Thyroid gland (tissue), 4 donors: ENCODE data around the gene MATN1. TPM values are rescaled to one million over a fixed set of nuclear protein-coding genes. Genes with fewer than 3 reads are reported as not detected.
A peak's percentile ranks its signal among the peaks of the same experiment; 100 is the strongest.

Source experiments
- DNase-seq, 2 donors: peaks; one replicate each; pipeline ENCODE4 v3.0.0-alpha.2; 2019
- H3K27ac ChIP-seq, 3 donors: fragments of 200-600 bp; sonication (generic); 1 replicate in 2 of 3; 2 replicates in 1 of 3; pipeline ENCODE4 v1.5.1; 2016 to 2019; ENCODE audit warnings: mild to moderate bottlenecking in 1 of 3, moderate library complexity in 1 of 3
- H3K27me3 ChIP-seq: fragments of 200-600 bp; sonication (generic); one replicate; pipeline ENCODE4 v1.5.1; 2019
- H3K36me3 ChIP-seq, 2 donors: fragments of 200-600 bp; sonication (generic); one replicate each; pipeline ENCODE4 v1.5.1; 2016 to 2019
- H3K4me1 ChIP-seq, 2 donors: fragments of 200-600 bp; sonication (generic); one replicate each; pipeline ENCODE4 v1.5.1; 2017 to 2019
- H3K4me3 ChIP-seq, 3 donors: fragments of 200-600 bp; sonication (generic); replicated peaks in 1 of 3; 1 replicate in 2 of 3; 2 replicates in 1 of 3; pipeline ENCODE4 v1.5.1; 2016; ENCODE audit warnings: mild to moderate bottlenecking in 1 of 3
- H3K9me3 ChIP-seq: fragments of 200-600 bp; sonication (generic); one replicate; pipeline ENCODE4 v1.5.1; 2017
- CTCF ChIP-seq, 6 experiments: fragments of 200-600 bp in 3 of 6; fragments of 450-650 bp in 3 of 6; sonication (generic) in 3 of 6; IDR thresholded peaks; one replicate each; pipeline ENCODE4 v1.5.1; 2016 to 2019; ENCODE audit warnings: antibody characterized with exemption in 6 of 6, mild to moderate bottlenecking in 2 of 6, inconsistent platforms in 1 of 6, moderate library complexity in 1 of 6
- POLR2A ChIP-seq, 2 donors: fragments of 450-650 bp; IDR thresholded peaks; one replicate each; pipeline ENCODE4 v1.6.1; 2017; ENCODE audit warnings: antibody characterized with exemption in 2 of 2, mild to moderate bottlenecking in 2 of 2, moderate library complexity in 1 of 2
- WGBS, 2 donors: methylation state at CpG; one replicate each; pipeline ENCODE4 v1.1.5; 2017; 5-methylcytosine and 5-hydroxymethylcytosine counted together
- intact Hi-C: fragments of 100-400 bp; cut with DNase I; formaldehyde crosslinking; loops from one replicate; pipeline ENCODE4 v1.15.1; 2023
- total RNA-seq, 4 donors: library from RNA; depleted of rRNA; stranded (reverse); fragments of >200 nt; gene quantifications; one replicate each; pipeline ENCODE4 v1.2.3, GENCODE V29; 2016

The MATN1 gene
- total RNA-seq, 4 donors from 2014 or later: 0.45 to 3.0 TPM; not detected in 2

- no peak for TF ChIP-seq POLR2A (IDR thresholded peaks at IDR 0.05)
- no peak for TF ChIP-seq CTCF (IDR thresholded peaks at IDR 0.05)
- Histone ChIP-seq H3K9me3 (no peaks in the 10 kb centered on the region), H3K27ac (peak overlapping the region in 1 of 3 donors; percentile 36), H3K4me1 (peaks cover 0 to 4% of the 10 kb centered on the region in 2 donors), H3K36me3 (no peaks in the 10 kb centered on the region), H3K4me3 (no peak overlapping the region), H3K27me3 (no peaks in the 10 kb centered on the region)
- no peak for DNase-seq
- 89 to 97% methylated on average over 5 to 6 of the region's 6 CpGs for WGBS, 2 donors
- intact Hi-C loops: no loop called here
Observed at GRCh38 chr1:30755334-30755733, 31.9 kb upstream of the MATN1 start.

GRCh38 chr1:30754684-30755171, 31.3 kb upstream of the MATN1 start:
- Histone ChIP-seq H3K4me1 (peaks cover 0 to 4% of the 10 kb centered on the region in 2 donors), H3K27me3 (no peaks in the 10 kb centered on the region), H3K4me3 (no peak overlapping the region), H3K9me3 (no peaks in the 10 kb centered on the region), H3K27ac (no peak overlapping the region), H3K36me3 (no peaks in the 10 kb centered on the region)
- WGBS, 2 donors: 73 to 87% methylated on average over 8 to 9 of the region's 9 CpGs
- no peak for DNase-seq
- intact Hi-C loops: no loop called here
- no peak for TF ChIP-seq POLR2A (IDR thresholded peaks at IDR 0.05)
- TF ChIP-seq CTCF (IDR thresholded peaks at IDR 0.05): no peak

GRCh38 chr1:30753660-30754123, 30.3 kb upstream of the MATN1 start:
- peaks cover 0 to 4% of the 10 kb centered on the region in 2 donors for H3K4me1 ChIP-seq
- no peaks in the 10 kb centered on the region for H3K27me3 ChIP-seq
- DNase-seq: no peak
- no peak overlapping the region for H3K4me3 ChIP-seq
- no peak for TF ChIP-seq CTCF (IDR thresholded peaks at IDR 0.05)
- no peak for TF ChIP-seq POLR2A (IDR thresholded peaks at IDR 0.05)
- peak overlapping the region in 1 of 3 donors; percentile 9 for H3K27ac ChIP-seq
- H3K36me3 ChIP-seq: no peaks in the 10 kb centered on the region
- intact Hi-C loops: no loop called here
- 68 to 80% methylated on average over 13 of the region's 13 CpGs for WGBS, 2 donors
- H3K9me3 ChIP-seq: no peaks in the 10 kb centered on the region

- no peaks in the 10 kb centered on the region for H3K36me3 ChIP-seq
- 71 to 73% methylated on average over 3 of the region's 3 CpGs for WGBS, 2 donors
- TF ChIP-seq POLR2A (IDR thresholded peaks at IDR 0.05): no peak
- no peak for TF ChIP-seq CTCF (IDR thresholded peaks at IDR 0.05)
- no peaks in the 10 kb centered on the region for H3K9me3 ChIP-seq
- peaks cover 0 to 4% of the 10 kb centered on the region in 2 donors for H3K4me1 ChIP-seq
- no peak overlapping the region for H3K4me3 ChIP-seq
- H3K27ac ChIP-seq: no peak overlapping the region
- intact Hi-C loops: no loop called here
- no peaks in the 10 kb centered on the region for H3K27me3 ChIP-seq
- DNase-seq: no peak
Observed at GRCh38 chr1:30753118-30753517, 29.7 kb upstream of the MATN1 start.

- Histone ChIP-seq H3K27me3 (no peaks in the 10 kb centered on the region), H3K4me3 (no peak overlapping the region), H3K9me3 (no peaks in the 10 kb centered on the region), H3K27ac (no peak overlapping the region), H3K4me1 (peaks cover 0 to 4% of the 10 kb centered on the region in 2 donors), H3K36me3 (no peaks in the 10 kb centered on the region)
- TF ChIP-seq CTCF (IDR thresholded peaks at IDR 0.05): no peak
- WGBS, 2 donors: 84 to 85% methylated on average over 9 of the region's 9 CpGs
- intact Hi-C loops: no loop called here
- DNase-seq: no peak
Observed at GRCh38 chr1:30752651-30752908, 29.2 kb upstream of the MATN1 start.
